IMR-90 (cell line): ENCODE measurements around the gene ZNF329. TPM values are rescaled to one million over a fixed set of nuclear protein-coding genes. Genes with fewer than 3 reads are reported as not detected.

Experiments
- ATAC-seq: fragments of 200-7000 bp; cut with Tn5 transposase; 2 replicates; pipeline ENCODE4 v1.9.1; 2020; ENCODE audit warnings: low read depth, mild to moderate bottlenecking, moderate library complexity
- BruUV-seq: library from RNA; stranded (reverse); fragments of 400-500 nt; replicated peaks from 2 replicates; lab custom pipeline; 2021; lab: Mats Ljungman, UMichigan
- CTCF ChIA-PET: fragments of 300-600 bp; formaldehyde crosslinking; extraction: SDS; loops from one replicate; lab custom pipeline; 2021; ENCODE audit warnings: antibody characterized with exemption; lab: Yijun Ruan, JAX
- POLR2A ChIA-PET: fragments of 300-600 bp; sonication (Branson Sonifier 250); formaldehyde crosslinking; loops from one replicate; lab custom pipeline; 2022; ENCODE audit warnings: antibody characterized with exemption; ENCODE audit not compliant: unreplicated experiment; lab: Charles Lee
- DNase-seq: peaks from one replicate; pipeline ENCODE4 v3.0.0; 2013
- H2AFZ ChIP-seq: replicated peaks from 2 replicates; pipeline ENCODE3; 2013; ENCODE audit warnings: low read length, mild to moderate bottlenecking; ENCODE audit not compliant: poor library complexity
- H2AK5ac ChIP-seq: 2 replicates; pipeline ENCODE4 v1.6.1; 2013; ENCODE audit warnings: low read depth, low read length, inconsistent platforms
- H2AK9ac ChIP-seq: replicated peaks from 2 replicates; pipeline ENCODE3; 2013; ENCODE audit warnings: mild to moderate bottlenecking, low read depth, low read length, moderate library complexity; ENCODE audit not compliant: poor library complexity
- H2BK120ac ChIP-seq: 2 replicates; pipeline ENCODE4 v1.6.1; 2013; ENCODE audit warnings: low read depth, low read length, inconsistent platforms
- H2BK15ac ChIP-seq: 3 replicates; pipeline ENCODE4 v1.6.1; 2013; ENCODE audit warnings: low read depth, low read length, inconsistent platforms
- H2BK20ac ChIP-seq: 2 replicates; pipeline ENCODE4 v1.6.1; 2013; ENCODE audit warnings: low read depth, mild to moderate bottlenecking, inconsistent platforms, low read length, moderate library complexity
- H2BK5ac ChIP-seq: 2 replicates; pipeline ENCODE4 v1.6.1; 2013; ENCODE audit warnings: mild to moderate bottlenecking, low read depth, low read length, inconsistent platforms; ENCODE audit not compliant: poor library complexity, severe bottlenecking
- H3K14ac ChIP-seq: replicated peaks from 2 replicates; pipeline ENCODE4 v1.6.1; 2013; ENCODE audit warnings: low read depth, low read length, inconsistent platforms
- H3K18ac ChIP-seq: 2 replicates; pipeline ENCODE4 v1.6.1; 2013; ENCODE audit warnings: low read depth, low read length, control low read depth
- H3K23ac ChIP-seq: 2 replicates; pipeline ENCODE4 v1.6.1; 2013; ENCODE audit warnings: low read depth, low read length, inconsistent platforms
- H3K27ac ChIP-seq: 2 replicates; pipeline ENCODE4 v1.5.1; 2013; ENCODE audit warnings: mild to moderate bottlenecking, control low read depth, low read length; ENCODE audit not compliant: insufficient read depth
- H3K27me3 ChIP-seq: 2 replicates; pipeline ENCODE4 v1.6.1; 2013; ENCODE audit warnings: low read length; ENCODE audit not compliant: control insufficient read depth, insufficient read depth
- H3K36me3 ChIP-seq: 2 replicates; pipeline ENCODE4 v1.6.1; 2013; ENCODE audit warnings: low read length, mixed read lengths; ENCODE audit not compliant: control insufficient read depth, insufficient read depth
- H3K4ac ChIP-seq: 2 replicates; pipeline ENCODE4 v1.6.1; 2013; ENCODE audit warnings: low read depth, low read length, inconsistent platforms
- H3K4me1 ChIP-seq: 2 replicates; pipeline ENCODE4 v1.6.1; 2013; ENCODE audit warnings: low read length, mixed read lengths; ENCODE audit not compliant: control insufficient read depth, insufficient read depth
- H3K4me2 ChIP-seq: 2 replicates; pipeline ENCODE4 v1.6.1; 2013; ENCODE audit warnings: low read depth, mild to moderate bottlenecking, control low read depth, low read length, moderate library complexity
- H3K4me3 ChIP-seq: 2 replicates; pipeline ENCODE4 v1.5.1; 2013; ENCODE audit warnings: low read depth, mild to moderate bottlenecking, control low read depth, low read length, moderate library complexity; ENCODE audit not compliant: insufficient read depth
- H3K56ac ChIP-seq: 2 replicates; pipeline ENCODE4 v1.6.1; 2013; ENCODE audit warnings: low read length, inconsistent platforms; ENCODE audit not compliant: insufficient read depth; ENCODE audit errors: extremely low read depth
- H3K79me1 ChIP-seq, 2 experiments: 2 replicates each; pipeline ENCODE4 v1.6.1; 2013; ENCODE audit warnings: low read length in 2 of 2, inconsistent platforms in 1 of 2, low read depth in 1 of 2
- H3K9ac ChIP-seq: 2 replicates; pipeline ENCODE4 v1.6.1; 2013; ENCODE audit warnings: low read depth, low read length, control low read depth
- H3K9me1 ChIP-seq: 2 replicates; pipeline ENCODE4 v1.6.1; 2013; ENCODE audit warnings: low read length, inconsistent platforms; ENCODE audit not compliant: insufficient read depth
- H3K9me3 ChIP-seq: 2 replicates; pipeline ENCODE4 v1.6.1; 2013; ENCODE audit warnings: low read length; ENCODE audit not compliant: control insufficient read depth, insufficient read depth
- H4K20me1 ChIP-seq: 2 replicates; pipeline ENCODE4 v1.6.1; 2013; ENCODE audit warnings: low read length, inconsistent platforms; ENCODE audit not compliant: insufficient read depth
- H4K5ac ChIP-seq: 2 replicates; pipeline ENCODE4 v1.6.1; 2013; ENCODE audit warnings: mild to moderate bottlenecking, low read depth, low read length, control low read depth
- H4K8ac ChIP-seq, 2 experiments: 2 replicates each; pipeline ENCODE4 v1.6.1; 2013; ENCODE audit warnings: low read depth in 2 of 2, low read length in 2 of 2, control low read depth in 1 of 2, inconsistent platforms in 1 of 2
- H4K91ac ChIP-seq: 2 replicates; pipeline ENCODE4 v1.6.1; 2013; ENCODE audit warnings: low read depth, low read length, inconsistent platforms; ENCODE audit not compliant: insufficient read depth
- BHLHE40 ChIP-seq: fragments of 150-350 bp; IDR thresholded peaks from 2 replicates; pipeline ENCODE4 v1.6.1; 2016; ENCODE audit warnings: mild to moderate bottlenecking, low read depth, low read length
- FOS ChIP-seq: fragments of 150-350 bp; IDR thresholded peaks from 2 replicates; pipeline ENCODE4 v1.6.1; 2016; ENCODE audit warnings: low read depth, low read length
- MAFK ChIP-seq: IDR thresholded peaks from 2 replicates; pipeline ENCODE4 v1.6.1; 2012; ENCODE audit warnings: low read depth, low read length, improper control_type of control experiment
- MXI1 ChIP-seq: IDR thresholded peaks from 2 replicates; pipeline ENCODE4 v1.6.1; 2012; ENCODE audit warnings: low read depth, mild to moderate bottlenecking, low read length, moderate library complexity, borderline replicate concordance
- NFE2L2 ChIP-seq: fragments of 150-350 bp; IDR thresholded peaks from 2 replicates; pipeline ENCODE4 v1.6.1; 2016; ENCODE audit warnings: low read depth, mild to moderate bottlenecking, low read length
- POLR2A ChIP-seq: IDR thresholded peaks from 2 replicates; pipeline ENCODE4 v1.6.1; 2012; ENCODE audit warnings: mild to moderate bottlenecking, low read depth, low read length
- RAD21 ChIP-seq: IDR thresholded peaks from 2 replicates; pipeline ENCODE4 v1.6.1; 2012; ENCODE audit warnings: low read length, improper control_type of control experiment
- RFX5 ChIP-seq: IDR thresholded peaks from 2 replicates; pipeline ENCODE4 v1.8.0; 2012; ENCODE audit warnings: low read depth, mild to moderate bottlenecking, low read length, moderate library complexity
- SMC3 ChIP-seq: fragments of 150-350 bp; IDR thresholded peaks from 2 replicates; pipeline ENCODE4 v1.6.1; 2016; ENCODE audit warnings: low read depth, mild to moderate bottlenecking, antibody characterized with exemption, low read length, moderate library complexity
- WGBS, 2 experiments: methylation state at CpG; one replicate each; pipeline versions ENCODE4 v1.1.5 to v1.1.7; 2013; ENCODE audit warnings: missing lambda C conversion rate in 2 of 2; ENCODE audit not compliant: insufficient read length in 1 of 2; ENCODE audit errors: extremely low coverage in 2 of 2; 5-methylcytosine and 5-hydroxymethylcytosine counted together
- dilution Hi-C: fragments of 300-500 bp; cut with HindIII; formaldehyde crosslinking; loops from one replicate; pipeline ENCODE4 v1.14.3; 2018; ENCODE audit warnings: low sequenced_read_pairs; ENCODE audit not compliant: unreplicated experiment
- in situ Hi-C: fragments of 300-500 bp; cut with MboI; formaldehyde crosslinking; loops from 3 replicates; pipeline ENCODE4 v1.14.3; 2019; ENCODE audit warnings: low sequenced_read_pairs, inconsistent platforms, mixed read lengths
- intact Hi-C: fragments of 100-400 bp; cut with micrococcal nuclease; formaldehyde crosslinking; loops from 2 replicates; pipeline ENCODE4 v1.10.0; 2022
- polyA plus RNA-seq, 3 experiments: library from polyadenylated mRNA; depleted of rRNA; stranded (reverse); fragments of >200 nt; gene quantifications; 2 replicates each; pipeline ENCODE4 v1.2.3, GENCODE V29; 2012; ENCODE audit warnings: low replicate concordance in 1 of 3
- total RNA-seq: library from RNA; depleted of rRNA; stranded (reverse); fragments of >200 nt; gene quantifications from 2 replicates; pipeline ENCODE4 v1.2.3, GENCODE V29; 2012
- TF ChIP-seq, protein P1 (sequence below): fragments of 150-350 bp; IDR thresholded peaks from 2 replicates; pipeline ENCODE4 v1.6.1; 2017; ENCODE audit warnings: mild to moderate bottlenecking, antibody characterized with exemption, low read length, low read depth

The ZNF329 gene
- total and polyA plus RNA-seq, 2 of the 4 experiments (the other 2 are of a cell fraction), result 4.7 to 16.8 TPM

GRCh38 chr19:58096884-58097283, 53.7 kb downstream of the ZNF329 start:
- no peaks in the 10 kb centered on the region for H4K20me1 ChIP-seq
- H2AK9ac ChIP-seq, result no peak overlapping the region
- H3K18ac ChIP-seq, result no peak overlapping the region
- no peak overlapping the region for H2AFZ ChIP-seq
- H3K4me2 ChIP-seq, result 0 out of 2 replicates have a peak overlapping the region, but pooled peaks have one; percentile 93
- DNase-seq (no peak), ATAC-seq (no peak)
- H3K27me3 ChIP-seq, result no peaks in the 10 kb centered on the region
- no peak overlapping the region for H3K56ac ChIP-seq
- H3K36me3 ChIP-seq, result peaks cover 3% of the 10 kb centered on the region
- no peak overlapping the region for H3K9ac ChIP-seq
- no peak overlapping the region for H2BK5ac ChIP-seq
- dilution Hi-C loops, result no loop called here
- no peak overlapping the region for H3K23ac ChIP-seq
- CTCF ChIA-PET, result no interaction called here
- H2BK120ac ChIP-seq, result no peak overlapping the region
- no peak overlapping the region for H3K14ac ChIP-seq
- no peak overlapping the region for H3K4me3 ChIP-seq
- no peak overlapping the region for H3K27ac ChIP-seq
- TF ChIP-seq RFX5 (no peak), POLR2A (no peak), NFE2L2 (no peak), MXI1 (no peak), RAD21 (no peak), MAFK (no peak), FOS (no peak), BHLHE40 (no peak), SMC3 (no peak)
- TF ChIP-seq, protein P1, sequence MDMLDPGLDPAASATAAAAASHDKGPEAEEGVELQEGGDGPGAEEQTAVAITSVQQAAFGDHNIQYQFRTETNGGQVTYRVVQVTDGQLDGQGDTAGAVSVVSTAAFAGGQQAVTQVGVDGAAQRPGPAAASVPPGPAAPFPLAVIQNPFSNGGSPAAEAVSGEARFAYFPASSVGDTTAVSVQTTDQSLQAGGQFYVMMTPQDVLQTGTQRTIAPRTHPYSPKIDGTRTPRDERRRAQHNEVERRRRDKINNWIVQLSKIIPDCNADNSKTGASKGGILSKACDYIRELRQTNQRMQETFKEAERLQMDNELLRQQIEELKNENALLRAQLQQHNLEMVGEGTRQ, result no peak
- peaks cover 50% of the 10 kb centered on the region for H3K9me3 ChIP-seq
- no peak overlapping the region for H4K91ac ChIP-seq
- 80% methylated on average over 9 of the region's 13 CpGs; no CpG with 5 or more reads in 1 of the 2 experiments for WGBS, 2 experiments
- POLR2A ChIA-PET, result no interaction called here
- in situ Hi-C loops, result no loop called here
- no peak overlapping the region for H2AK5ac ChIP-seq
- intact Hi-C loops, result no loop called here
- H2BK20ac ChIP-seq, result no peak overlapping the region
- no peak overlapping the region for H4K8ac ChIP-seq
- no peaks in the 10 kb centered on the region for H3K4me1 ChIP-seq
- BruUV-seq, result no TSS peak
- H4K5ac ChIP-seq, result no peak overlapping the region
- no peaks in the 10 kb centered on the region for H3K9me1 ChIP-seq
- no peak overlapping the region for H3K4ac ChIP-seq
- H2BK15ac ChIP-seq, result no peak overlapping the region
- no peaks in the 10 kb centered on the region for H3K79me1 ChIP-seq
